ENCODE results near the gene DDX10.

The DDX10 gene

DNA sequence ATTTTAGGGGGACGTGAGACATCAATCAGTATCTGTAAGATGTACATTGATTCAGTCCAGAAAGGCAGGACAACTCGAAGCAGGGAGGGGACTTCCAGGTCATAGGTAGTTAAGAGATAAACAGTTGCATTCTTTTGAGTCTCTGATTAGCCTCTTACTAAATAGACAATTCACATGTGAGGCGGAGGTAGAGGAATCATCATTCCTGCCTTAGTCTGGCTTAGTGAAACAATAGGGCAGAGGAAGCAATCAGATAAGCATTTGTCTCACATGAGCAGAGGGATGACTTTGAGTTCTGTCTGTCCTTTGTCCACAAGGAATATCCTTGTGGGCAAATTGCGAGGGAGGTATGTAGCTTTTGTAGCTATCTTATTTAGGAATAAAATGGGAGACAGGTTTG lies 248.3 kb downstream of the DDX10 start:
- TF ChIP-seq GATA3 (IDR thresholded peaks at IDR 0.05; ENCODE audit: low read depth, low read length) (no peak), GATA2 (IDR thresholded peaks at IDR 0.05; ENCODE audit: low read depth, low read length) (no peak; the same call in 1 of the 2 replicates)

DNA sequence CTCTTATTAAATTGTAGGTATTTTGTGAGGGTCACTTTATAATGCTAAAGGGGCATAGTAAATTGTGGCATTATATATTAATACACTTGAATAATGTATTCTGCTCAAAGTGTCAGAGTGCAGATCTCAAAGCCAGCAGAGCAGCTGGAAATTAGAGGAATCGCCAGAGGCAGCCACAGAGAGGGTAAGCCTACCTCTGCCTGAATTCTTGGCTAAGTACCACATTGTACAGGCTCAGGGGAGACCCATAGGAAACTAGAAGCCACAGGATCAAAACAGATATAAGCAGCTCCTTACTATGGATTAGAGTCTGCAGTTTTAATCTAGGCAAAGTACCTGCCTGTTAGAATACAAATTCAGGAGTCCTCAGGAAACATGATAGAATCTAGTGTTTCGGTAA lies 249.3 kb downstream of the DDX10 start:
- TF ChIP-seq GATA3 (IDR thresholded peaks at IDR 0.05; ENCODE audit: low read depth, low read length) = no peak
- TF ChIP-seq GATA2 (IDR thresholded peaks at IDR 0.05; ENCODE audit: low read depth, low read length) = no peak

DNA sequence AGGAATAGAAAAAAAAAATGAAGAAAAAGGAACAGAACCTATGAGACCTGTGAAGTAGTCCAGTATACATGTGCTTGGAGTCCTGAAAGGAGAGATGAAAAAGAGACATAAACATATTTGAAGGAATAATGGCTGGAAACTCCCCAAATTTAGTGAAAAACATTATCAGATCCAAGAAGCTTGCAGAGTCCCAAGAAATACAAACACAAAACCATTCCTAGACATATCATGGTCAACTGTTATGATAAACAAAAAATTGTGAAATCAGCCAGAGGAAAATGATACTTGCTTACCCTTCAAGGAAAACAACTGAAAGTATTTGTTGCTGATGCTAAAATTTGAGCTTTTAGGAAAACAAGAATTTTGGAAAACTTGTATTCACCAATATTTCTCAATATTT lies 250.1 kb downstream of the DDX10 start:
- no peak for TF ChIP-seq GATA3 (IDR thresholded peaks at IDR 0.05; ENCODE audit: low read depth, low read length)
- TF ChIP-seq GATA2 (IDR thresholded peaks at IDR 0.05; ENCODE audit: low read depth, low read length) = no peak

DNA sequence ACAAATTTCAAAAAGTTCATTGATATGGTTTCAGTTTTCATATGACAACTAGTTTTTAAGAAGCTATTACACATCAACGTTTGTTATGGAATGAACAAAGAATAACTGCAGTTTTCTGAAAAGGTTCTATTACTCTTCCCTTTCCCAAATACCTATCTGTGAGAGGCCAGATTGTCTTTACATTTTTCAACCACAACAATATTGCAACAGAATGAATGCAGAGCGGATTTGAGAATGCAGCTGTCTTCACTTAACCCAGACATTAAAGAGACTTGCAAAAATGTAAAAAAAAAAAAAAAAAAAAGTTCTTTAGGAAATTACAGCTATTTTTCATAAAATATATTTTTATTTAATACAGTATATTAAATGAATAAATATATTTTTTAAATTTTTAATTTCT lies 250.8 kb downstream of the DDX10 start:
- TF ChIP-seq GATA2 (IDR thresholded peaks at IDR 0.05; ENCODE audit: low read depth, low read length) (no peak), GATA3 (IDR thresholded peaks at IDR 0.05; ENCODE audit: low read depth, low read length) (no peak)

DNA sequence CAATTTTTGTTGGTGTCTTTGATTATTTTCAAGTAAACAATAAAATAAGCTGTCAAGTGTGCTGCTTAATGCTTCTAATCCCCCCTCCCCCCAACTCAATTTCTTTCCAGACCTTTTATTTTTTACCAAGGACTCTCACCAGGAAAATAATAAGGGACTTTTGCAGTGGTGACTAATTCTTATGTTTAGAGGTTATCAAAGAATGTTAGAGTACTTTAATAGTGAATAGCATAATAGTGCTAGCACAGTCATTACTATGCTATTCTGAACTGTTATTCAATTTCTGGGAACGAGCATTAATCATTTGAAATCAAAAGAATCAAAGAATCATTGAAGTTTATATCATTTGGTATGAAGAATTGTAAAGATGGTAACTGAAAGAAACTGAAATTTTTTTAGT lies 251.4 kb downstream of the DDX10 start:
- TF ChIP-seq GATA2 (IDR thresholded peaks at IDR 0.05; ENCODE audit: low read depth, low read length) (no peak), GATA3 (IDR thresholded peaks at IDR 0.05; ENCODE audit: low read depth, low read length) (no peak)

DNA sequence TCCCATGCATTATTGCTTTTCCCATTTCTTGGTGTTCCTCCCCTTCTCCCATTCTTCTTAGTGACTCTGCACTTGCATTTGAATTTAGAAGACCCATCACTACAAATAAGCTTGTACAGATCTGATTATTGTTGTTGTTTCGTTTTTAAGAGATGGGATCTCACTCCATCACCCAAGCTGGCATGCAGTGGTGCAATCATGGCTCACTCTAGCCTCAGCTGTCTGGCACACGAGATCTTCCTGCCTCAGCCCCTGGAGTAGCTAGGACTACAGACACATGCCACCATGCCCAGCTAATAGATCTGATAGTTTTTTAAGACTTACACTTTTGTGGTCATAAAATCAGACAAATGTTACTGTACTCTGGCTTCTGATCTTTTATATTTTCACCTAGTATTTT lies 252.1 kb downstream of the DDX10 start:
- no peak for TF ChIP-seq GATA3 (IDR thresholded peaks at IDR 0.05; ENCODE audit: low read depth, low read length)
- TF ChIP-seq GATA2 (IDR thresholded peaks at IDR 0.05; ENCODE audit: low read depth, low read length) = no peak

DNA sequence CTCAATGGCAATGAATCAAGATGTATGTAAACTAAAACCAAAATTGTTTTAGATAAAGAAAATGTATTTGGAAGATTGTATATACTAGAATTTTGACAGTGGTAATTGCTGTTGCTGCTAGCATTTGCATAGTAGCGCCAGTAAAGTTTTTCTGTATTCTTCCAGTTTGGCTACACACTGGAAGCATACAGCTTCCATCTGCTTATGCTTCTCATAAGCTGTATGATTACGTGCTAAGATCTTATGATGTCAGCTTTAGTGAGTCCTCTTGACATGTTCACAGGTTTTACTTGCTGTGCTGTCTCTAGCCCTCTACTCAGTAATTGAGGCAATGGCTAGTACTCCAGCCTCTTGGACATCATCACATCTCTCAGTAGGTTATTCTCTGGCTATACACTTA lies 256.3 kb downstream of the DDX10 start:
- no peak for TF ChIP-seq GATA3 (IDR thresholded peaks at IDR 0.05; ENCODE audit: low read depth, low read length)
- no peak for TF ChIP-seq GATA2 (IDR thresholded peaks at IDR 0.05; ENCODE audit: low read depth, low read length)

DNA sequence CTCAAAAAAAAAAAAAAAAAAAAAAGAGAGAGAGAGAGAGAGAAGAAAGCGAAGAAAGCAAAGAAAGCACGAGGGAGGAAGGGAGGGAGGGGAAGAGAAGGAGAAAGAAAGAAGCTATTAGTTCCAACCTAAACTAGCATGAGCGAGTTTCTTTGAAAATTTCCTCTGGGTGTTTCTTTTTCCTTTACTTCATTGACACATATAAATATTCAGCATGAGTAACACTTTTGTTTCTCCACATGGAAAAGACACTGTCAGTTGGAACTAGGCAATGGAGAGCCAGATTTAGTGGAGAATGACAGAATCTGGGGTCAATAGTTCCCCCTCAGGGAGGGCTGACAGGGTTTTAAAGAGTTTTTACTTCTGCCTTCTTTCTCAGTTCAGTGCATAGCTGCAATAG lies 257.4 kb downstream of the DDX10 start:
- TF ChIP-seq GATA3 (IDR thresholded peaks at IDR 0.05; ENCODE audit: low read depth, low read length) (no peak), GATA2 (IDR thresholded peaks at IDR 0.05; ENCODE audit: low read depth, low read length) (no peak)

DNA sequence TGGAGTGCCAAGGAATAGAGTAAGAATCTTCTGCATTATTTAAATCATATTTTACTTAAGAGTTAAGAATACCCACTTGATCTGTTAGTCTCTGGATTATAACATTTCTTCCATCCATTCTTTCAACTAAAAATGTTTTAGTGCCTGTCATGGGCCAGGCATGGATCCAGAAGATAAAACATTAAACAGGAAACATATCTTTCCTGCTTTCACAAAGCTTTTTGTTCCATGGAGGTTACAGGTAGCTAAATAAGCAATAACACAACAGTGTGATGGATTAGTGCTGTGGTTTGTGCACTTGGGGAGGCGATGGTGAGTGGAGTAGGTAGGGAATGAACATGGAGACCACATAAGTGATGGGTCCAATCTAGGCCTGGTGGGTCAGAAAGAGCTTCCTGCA lies 258.5 kb downstream of the DDX10 start:
- TF ChIP-seq GATA2 (IDR thresholded peaks at IDR 0.05; ENCODE audit: low read depth, low read length) = no peak
- no peak for TF ChIP-seq GATA3 (IDR thresholded peaks at IDR 0.05; ENCODE audit: low read depth, low read length)

DNA sequence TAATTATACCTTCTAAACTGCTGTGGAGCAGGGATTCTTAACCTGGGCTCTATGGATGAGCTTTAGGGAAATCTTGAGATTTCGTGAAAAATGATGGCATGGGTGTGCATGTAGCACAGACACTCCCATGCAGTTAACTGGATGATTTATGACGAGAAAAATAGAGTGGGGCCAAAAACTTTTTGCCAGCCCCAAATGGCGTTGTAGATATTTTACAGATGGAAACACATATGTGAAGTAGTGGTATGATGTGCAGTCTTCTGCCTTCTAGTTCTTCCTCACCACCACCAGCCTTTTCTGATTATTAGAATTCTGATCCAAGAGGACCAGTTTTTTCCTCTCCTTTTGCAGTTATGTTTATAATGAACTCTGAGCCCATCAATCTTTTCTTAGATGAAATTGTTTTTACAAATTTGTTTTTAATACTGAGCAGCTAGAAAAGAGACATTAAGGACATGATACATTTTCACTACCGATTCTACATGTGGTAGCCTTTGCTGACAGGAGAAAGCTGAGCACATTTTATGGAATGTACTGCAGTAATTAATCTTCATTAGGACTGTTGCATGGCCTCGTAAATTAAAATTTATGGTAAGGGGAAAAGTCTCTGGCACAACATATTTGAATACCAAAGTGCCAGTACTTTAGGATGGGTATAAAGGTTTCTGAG lies 261.4 kb downstream of the DDX10 start:
- TF ChIP-seq GATA2 (IDR thresholded peaks at IDR 0.05; ENCODE audit: low read depth, low read length) = no peak
- TF ChIP-seq GATA3 (IDR thresholded peaks at IDR 0.05; ENCODE audit: low read depth, low read length) = no peak

DNA sequence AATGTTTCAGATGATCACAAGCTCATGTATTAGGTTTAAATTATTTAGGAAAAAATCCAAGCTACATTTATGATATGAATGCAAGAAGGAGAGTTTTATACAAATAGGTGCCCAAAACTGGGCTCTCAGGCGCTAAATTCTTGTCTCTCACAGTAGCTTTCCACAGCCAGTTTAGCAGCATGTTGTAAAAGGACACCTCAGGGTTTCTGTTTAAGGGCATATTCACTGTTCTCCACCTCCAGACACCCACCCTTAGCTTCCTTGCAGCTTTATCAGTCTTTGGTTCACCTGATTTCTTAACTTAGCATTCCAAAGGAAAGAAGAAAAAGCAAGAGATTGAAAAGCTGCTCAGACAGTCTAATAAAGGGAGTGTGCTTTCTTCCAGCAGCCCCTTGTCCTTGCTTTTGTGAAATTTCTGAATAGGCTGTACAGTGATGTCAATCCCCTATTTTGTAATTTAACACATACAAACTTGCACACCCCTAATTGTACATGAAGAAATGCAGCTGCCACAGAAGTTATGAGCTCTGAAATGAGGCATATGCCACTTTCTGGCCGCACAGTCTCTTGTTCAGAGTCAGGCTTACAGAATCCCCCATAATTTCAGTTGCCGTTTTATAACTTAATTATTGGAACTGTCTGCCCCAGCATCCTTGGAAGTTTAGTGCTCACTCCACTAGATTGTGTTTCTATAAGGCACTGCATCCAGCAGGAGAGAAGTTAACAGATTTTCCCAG lies 262.1 kb downstream of the DDX10 start:
- TF ChIP-seq GATA3 (IDR thresholded peaks at IDR 0.05; ENCODE audit: low read depth, low read length) = no peak
- no peak for TF ChIP-seq GATA2 (IDR thresholded peaks at IDR 0.05; ENCODE audit: low read depth, low read length)

DNA sequence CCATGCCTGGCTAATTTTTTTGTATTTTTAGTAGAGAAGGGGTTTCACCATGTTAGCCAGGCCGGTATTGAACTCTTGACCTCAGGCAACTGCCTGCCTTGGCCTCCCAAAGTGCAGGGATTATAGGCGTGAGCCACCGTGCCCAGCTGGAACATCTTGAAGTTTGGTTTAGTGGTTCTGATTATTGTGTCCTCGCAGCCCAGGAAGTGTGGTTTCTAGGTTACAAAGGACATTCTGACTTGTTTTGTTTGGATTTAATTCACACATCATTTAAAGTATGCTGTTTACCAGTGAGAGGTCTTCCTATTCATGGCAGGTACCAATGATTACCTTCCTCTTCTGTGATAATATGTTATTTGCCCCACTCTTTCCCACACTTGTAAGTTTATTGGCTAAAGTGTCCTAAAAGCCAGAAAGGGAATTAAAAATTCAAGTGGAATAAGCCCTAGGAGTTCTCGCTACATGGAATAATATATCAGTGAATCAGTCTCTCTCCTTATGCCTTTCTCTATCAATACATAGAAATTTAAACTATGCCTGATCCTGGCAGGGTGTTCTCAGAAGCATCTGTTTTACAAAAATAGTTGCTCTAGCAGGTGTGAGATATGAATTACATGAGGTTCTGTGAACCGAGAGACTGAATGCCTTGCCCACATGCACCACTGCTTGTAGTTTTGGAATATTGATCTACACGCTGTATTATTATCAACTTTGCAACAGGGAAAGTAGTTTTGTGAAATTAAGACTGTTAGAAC lies 263.1 kb downstream of the DDX10 start:
- no peak for TF ChIP-seq GATA3 (IDR thresholded peaks at IDR 0.05; ENCODE audit: low read depth, low read length)
- no peak for TF ChIP-seq GATA2 (IDR thresholded peaks at IDR 0.05; ENCODE audit: low read depth, low read length)

DNA sequence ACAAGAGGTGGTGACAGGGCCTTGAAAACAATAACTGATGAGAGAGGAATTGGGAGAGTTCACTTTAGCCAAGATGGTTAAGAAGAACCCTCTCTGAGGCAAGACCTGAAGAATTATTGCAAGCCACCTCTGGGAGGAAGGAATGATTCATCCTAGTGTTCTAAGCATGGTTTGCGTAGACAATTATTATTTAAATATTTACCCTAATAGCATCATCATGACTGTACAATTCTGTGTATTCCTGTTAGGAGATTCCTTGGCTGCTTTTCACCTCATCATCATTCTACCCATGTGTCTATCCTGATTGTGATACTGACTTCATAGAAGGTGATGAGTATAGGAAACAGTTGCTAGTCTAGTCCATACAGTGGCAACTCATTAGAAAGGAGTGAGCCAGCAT lies 264.4 kb downstream of the DDX10 start:
- no peak for TF ChIP-seq GATA3 (IDR thresholded peaks at IDR 0.05; ENCODE audit: low read depth, low read length)
- no peak for TF ChIP-seq GATA2 (IDR thresholded peaks at IDR 0.05; ENCODE audit: low read depth, low read length)

DNA sequence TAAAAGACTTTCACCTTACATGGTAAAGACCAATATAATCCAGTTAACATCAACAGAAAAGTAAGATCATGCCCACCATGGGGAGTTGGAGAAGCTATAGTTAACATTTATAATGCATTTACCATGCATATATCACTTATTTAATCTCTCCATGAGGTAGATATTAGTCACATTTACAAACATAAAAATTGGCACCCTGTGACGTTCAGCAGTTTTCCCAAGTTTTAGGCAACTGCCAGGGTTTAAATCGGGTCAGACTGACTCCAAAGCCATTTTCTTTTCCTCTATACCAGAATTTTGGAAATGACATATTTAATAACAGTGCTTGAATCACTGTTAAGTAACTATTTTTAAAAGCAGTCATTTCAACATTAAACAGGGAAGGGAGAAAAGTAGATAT lies 266.3 kb downstream of the DDX10 start:
- TF ChIP-seq GATA2 (IDR thresholded peaks at IDR 0.05; ENCODE audit: low read depth, low read length) (no peak), GATA3 (IDR thresholded peaks at IDR 0.05; ENCODE audit: low read depth, low read length) (no peak)

DNA sequence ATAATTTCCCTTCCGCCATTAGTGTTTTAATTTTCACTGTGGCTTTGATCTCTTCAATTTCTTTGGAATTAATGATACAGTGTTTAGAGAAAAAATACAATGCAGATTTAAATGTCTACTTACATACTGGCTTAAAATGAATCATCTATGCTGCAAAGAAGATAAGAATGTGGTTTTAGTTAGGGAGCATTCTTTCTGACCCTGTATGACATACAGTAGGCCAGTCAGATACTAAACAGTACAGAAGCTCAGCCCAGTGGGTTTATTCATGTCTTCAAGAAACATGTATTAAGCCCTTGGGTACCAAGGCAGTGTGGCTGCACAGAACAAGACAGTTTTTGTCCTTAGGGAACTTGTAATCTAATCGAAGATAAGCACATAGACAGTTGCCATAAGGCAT lies 268.8 kb downstream of the DDX10 start:
- TF ChIP-seq GATA3 (IDR thresholded peaks at IDR 0.05; ENCODE audit: low read depth, low read length) (no peak), GATA2 (IDR thresholded peaks at IDR 0.05; ENCODE audit: low read depth, low read length) (no peak)

All from SH-SY5Y (cell line).